GM12892 (cell line): ENCODE data around the gene GPD1.

Source experiments
- POLR2A ChIP-seq: IDR thresholded peaks from 2 replicates; pipeline ENCODE4 v1.6.1; 2011; ENCODE audit warnings: low read depth, low read length, control low read depth
- TAF1 ChIP-seq: IDR thresholded peaks from 2 replicates; pipeline ENCODE4 v1.6.1; 2011; ENCODE audit warnings: low read depth, mild to moderate bottlenecking, control low read depth, low read length, borderline replicate concordance

- no peak for TF ChIP-seq TAF1
- TF ChIP-seq POLR2A: no peak
Observed at GRCh38 chr12:50086148-50086547, 17.7 kb upstream of the GPD1 start.
